GM12878 (cell line): ENCODE results near the gene RERE. TPM values are rescaled to one million over a fixed set of nuclear protein-coding genes. Genes with fewer than 3 reads are reported as not detected.

ENCODE experiments used
- ATAC-seq: fragments of 200-7000 bp; cut with Tn5 transposase; 3 replicates; pipeline ENCODE4 v1.9.1; 2020; ENCODE audit warnings: mild to moderate bottlenecking, moderate library complexity
- BruUV-seq: library from RNA; stranded (reverse); fragments of 400-500 nt; replicated peaks from 2 replicates; lab custom pipeline; 2021; lab: Mats Ljungman, UMichigan
- CTCF ChIA-PET: fragments of 300-600 bp; sonication (Branson Sonifier 250); formaldehyde crosslinking; extraction: SDS; loops from one replicate; lab custom pipeline; 2021; ENCODE audit warnings: inconsistent platforms; lab: Yijun Ruan, JAX
- POLR2A ChIA-PET: fragments of 350-600 bp; formaldehyde crosslinking; extraction: SDS; loops from one replicate; lab custom pipeline; 2021; ENCODE audit warnings: inconsistent platforms; lab: Charles Lee
- RAD21 ChIA-PET: fragments of 300-600 bp; sonication (Branson Sonifier 250); formaldehyde crosslinking; loops from one replicate; lab custom pipeline; 2023; ENCODE audit warnings: antibody characterized with exemption; ENCODE audit not compliant: unreplicated experiment; lab: Charles Lee
- SMC1A ChIA-PET: fragments of 300-600 bp; sonication (Branson Sonifier 250); formaldehyde crosslinking; loops from one replicate; lab custom pipeline; 2023; ENCODE audit not compliant: unreplicated experiment, uncharacterized antibody; lab: Charles Lee
- DNase-seq: peaks from one replicate; pipeline ENCODE4 v3.0.0-alpha.2; 2011; ENCODE audit warnings: low read depth, low spot score
- FAIRE-seq: peaks from 3 replicates; lab custom pipeline; 2011; peaks lifted over from hg19 to GRCh38; lab: Jason Lieb, UNC
- H2AFZ ChIP-seq: 2 replicates; pipeline ENCODE4 v1.6.0; 2011; ENCODE audit warnings: low read depth, low read length, control low read depth; ENCODE audit not compliant: control insufficient read depth
- H3K27ac ChIP-seq: 2 replicates; pipeline ENCODE4 v1.5.1; 2011; ENCODE audit warnings: control low read depth; ENCODE audit not compliant: control insufficient read depth, insufficient read depth
- H3K27me3 ChIP-seq, 2 experiments: replicated peaks in 1 of 2; 2 replicates each; pipeline versions ENCODE4 v1.6.0 to v1.6.1; 2011; ENCODE audit warnings: low read length in 1 of 2; ENCODE audit not compliant: control insufficient read depth in 2 of 2, insufficient read depth in 2 of 2
- H3K36me3 ChIP-seq, 2 experiments: 2 replicates each; pipeline ENCODE4 v1.5.1; 2011; ENCODE audit warnings: low read length in 1 of 2; ENCODE audit not compliant: control insufficient read depth in 2 of 2, insufficient read depth in 2 of 2
- H3K4me1 ChIP-seq: 2 replicates; pipeline ENCODE4 v1.6.1; 2011; ENCODE audit warnings: mild to moderate bottlenecking, low read length, moderate library complexity, mixed read lengths; ENCODE audit not compliant: control insufficient read depth, insufficient read depth
- H3K4me2 ChIP-seq: 2 replicates; pipeline ENCODE4 v1.6.0; 2011; ENCODE audit warnings: control low read depth; ENCODE audit not compliant: control insufficient read depth, insufficient read depth
- H3K4me3 ChIP-seq: fragments of 200-600 bp; sonication (generic); 2 replicates; pipeline ENCODE4 v1.5.1; 2016
- H3K79me2 ChIP-seq: 2 replicates; pipeline ENCODE4 v1.6.0; 2011; ENCODE audit warnings: low read length; ENCODE audit not compliant: control insufficient read depth, insufficient read depth
- H3K9ac ChIP-seq: 2 replicates; pipeline ENCODE4 v1.8.0; 2011; ENCODE audit warnings: low read length, control low read depth, mixed read lengths; ENCODE audit not compliant: control insufficient read depth, insufficient read depth
- H3K9me3 ChIP-seq: replicated peaks from 3 replicates; pipeline ENCODE4 v1.5.1; 2011; ENCODE audit warnings: mild to moderate bottlenecking, low read length; ENCODE audit not compliant: control insufficient read depth, insufficient read depth
- H4K20me1 ChIP-seq: 2 replicates; pipeline ENCODE4 v1.6.0; 2011; ENCODE audit not compliant: control insufficient read depth, insufficient read depth
- BACH1 ChIP-seq: fragments of 450-650 bp; IDR thresholded peaks from 2 replicates; pipeline ENCODE4 v1.6.1; 2017; ENCODE audit warnings: mild to moderate bottlenecking, borderline replicate concordance
- CHD2 ChIP-seq: IDR thresholded peaks from 2 replicates; pipeline ENCODE4 v1.6.1; 2011; ENCODE audit warnings: low read depth, low read length, improper control_type of control experiment, borderline replicate concordance
- DPF2 ChIP-seq: fragments of 450-650 bp; IDR thresholded peaks from 2 replicates; pipeline ENCODE4 v1.6.1; 2017; ENCODE audit warnings: mild to moderate bottlenecking
- E2F8 ChIP-seq: fragments of 450-650 bp; IDR thresholded peaks from 2 replicates; pipeline ENCODE4 v1.6.1; 2018; ENCODE audit warnings: mild to moderate bottlenecking, low read depth, moderate library complexity; ENCODE audit not compliant: partially characterized antibody
- MYC ChIP-seq: IDR thresholded peaks from 2 replicates; pipeline ENCODE4 v1.6.1; 2011; ENCODE audit warnings: mild to moderate bottlenecking, low read length, moderate library complexity, inconsistent platforms; ENCODE audit not compliant: insufficient read depth, insufficient replicate concordance, insufficient read length, severe bottlenecking
- NR2F1 ChIP-seq: fragments of 450-650 bp; conservative IDR thresholded peaks from 2 replicates; pipeline ENCODE4 v1.6.1; 2017; ENCODE audit warnings: mild to moderate bottlenecking
- PRDM15 ChIP-seq: fragments of 450-650 bp; formaldehyde crosslinking; IDR thresholded peaks from 2 replicates; pipeline ENCODE4 v1.4.0; 2020; ENCODE audit warnings: mild to moderate bottlenecking, moderate library complexity
- SPI1 ChIP-seq: IDR thresholded peaks from 2 replicates; pipeline ENCODE4 v1.6.1; 2011; ENCODE audit warnings: low read depth, mild to moderate bottlenecking, low read length, moderate library complexity, borderline replicate concordance; ENCODE audit not compliant: insufficient read depth
- ZBTB33 ChIP-seq: fragments of 450-650 bp; IDR thresholded peaks from 2 replicates; pipeline ENCODE4 v1.6.1; 2017; ENCODE audit warnings: mild to moderate bottlenecking
- in situ Hi-C: fragments of 300-500 bp; cut with MboI; formaldehyde crosslinking; loops from 9 replicates; pipeline ENCODE4 v1.14.3; 2018; ENCODE audit warnings: mixed read lengths
- intact Hi-C: fragments of 100-400 bp; cut with micrococcal nuclease; formaldehyde crosslinking; loops from one replicate; pipeline ENCODE4 v1.14.2; 2022; ENCODE audit not compliant: unreplicated experiment
- polyA plus RNA-seq, 11 experiments: library from polyadenylated mRNA; depleted of rRNA in 4 of 11; unstranded in 6 of 11; stranded (reverse) in 5 of 11; fragments of >200 nt; fragmentation: Nextera tagmentation in 4 of 11; fragmentation: Illumina TruSeq in 1 of 11; extraction: Ambion mirVana in 4 of 11; extraction: Trizol in 1 of 11; gene quantifications; 1 replicate in 1 of 11; 2 replicates in 10 of 11; pipeline versions ENCODE4 v1.2.1 to v1.2.3, GENCODE V29; 2011 to 2016; ENCODE audit warnings: inconsistent platforms in 2 of 11, missing spikeins in 2 of 11, low read depth in 1 of 11
- total RNA-seq, 4 experiments: library from RNA; depleted of rRNA in 3 of 4; stranded (reverse); fragments of >200 nt in 3 of 4; fragmentation: Illumina TruSeq in 1 of 4; extraction: Trizol in 1 of 4; gene quantifications; 2 replicates each; pipeline versions ENCODE4 v1.2.1 to v1.2.3, GENCODE V29; 2013 to 2021

RERE gene
- total and polyA plus RNA-seq, 10 of the 15 experiments (the other 5 are each of a cell fraction or from before 2014, with no cell fraction given) = 5.2 to 60.5 (median 20.2) TPM

GRCh38 chr1:8736927-8737326, 80.5 kb downstream of the RERE start:
- ChIA-PET POLR2A (no interaction called here), SMC1A (interaction anchor here (0.7 to 1.6 kb wide), 6 partner anchors 11 to 112 kb away, joined by 3 to 5 read pairs (median 3); no protein-coding TSS in a partner anchor), CTCF (interaction anchor here (0.6 to 5.4 kb wide), 2 partner anchors 10 to 1868 kb away, joined by 4 to 31 read pairs; no protein-coding TSS in a partner anchor), RAD21 (interaction anchor here (1.0 kb wide), 1 partner anchor 29 kb away, joined by 4 read pairs; no protein-coding TSS in a partner anchor)
- H3K9ac ChIP-seq = no peak overlapping the region
- TF ChIP-seq SPI1 (no peak), BACH1 (no peak), ZBTB33 (no peak), NR2F1 (no peak), MYC (no peak), CHD2 (no peak), DPF2 (no peak), PRDM15 (no peak), E2F8 (no peak)
- no peak for FAIRE-seq
- no peak for DNase-seq
- no peaks in the 10 kb centered on the region for H3K4me1 ChIP-seq
- no peak overlapping the region for H2AFZ ChIP-seq
- no peaks in the 10 kb centered on the region for H3K27me3 ChIP-seq
- H4K20me1 ChIP-seq = no peaks in the 10 kb centered on the region
- H3K79me2 ChIP-seq = no peaks in the 10 kb centered on the region; the same call in 1 of the 2 replicates
- intact Hi-C loops (no loop called here), in situ Hi-C loops (no loop called here)
- ATAC-seq = no peak
- H3K4me2 ChIP-seq = no peak overlapping the region
- H3K27ac ChIP-seq = no peak overlapping the region
- H3K4me3 ChIP-seq = no peak overlapping the region
- no TSS peak for BruUV-seq
- H3K36me3 ChIP-seq = no peaks in the 10 kb centered on the region; a peak in 1 of 4 replicates
- peaks cover 7% of the 10 kb centered on the region for H3K9me3 ChIP-seq
